Chondrocyte (in vitro differentiated cells): ENCODE measurements around the gene MYOG. TPM values are rescaled to one million over a fixed set of nuclear protein-coding genes. Genes with fewer than 3 reads are reported as not detected.
A peak's percentile ranks its signal among the peaks of the same experiment; 100 is the strongest.

ENCODE experiments used
- DNase-seq: peaks from one replicate; pipeline ENCODE4 v3.0.0; 2021; ENCODE audit warnings: mixed read lengths, low spot score
- H3K27ac Mint-ChIP-seq: one replicate; pipeline ENCODE4 v1.8.0; 2021; ENCODE audit warnings: mild to moderate bottlenecking, moderate library complexity, mixed read lengths; ENCODE audit not compliant: unreplicated experiment
- H3K27me3 Mint-ChIP-seq: 2 replicates; pipeline ENCODE4 v1.8.0; 2021; ENCODE audit warnings: low read depth, mixed read lengths
- H3K36me3 Mint-ChIP-seq: 2 replicates; pipeline ENCODE4 v1.8.0; 2021; ENCODE audit warnings: low read depth, mixed read lengths
- H3K4me1 Mint-ChIP-seq: 2 replicates; pipeline ENCODE4 v1.8.0; 2021; ENCODE audit warnings: low read depth, mild to moderate bottlenecking, mixed read lengths
- H3K4me3 Mint-ChIP-seq: one replicate; pipeline ENCODE4 v1.8.0; 2021; ENCODE audit warnings: mild to moderate bottlenecking, moderate library complexity, mixed read lengths; ENCODE audit not compliant: unreplicated experiment
- H3K9me3 Mint-ChIP-seq: 2 replicates; pipeline ENCODE4 v1.8.0; 2021; ENCODE audit warnings: low read depth, mixed read lengths
- total RNA-seq: library from RNA; stranded (reverse); gene quantifications from 3 replicates; pipeline ENCODE4 v1.2.1, GENCODE V29; 2021
- TF ChIP-seq, protein P1 (sequence below): fragments of 200-600 bp; sonication (generic); IDR thresholded peaks from 2 replicates; pipeline ENCODE4 v1.5.0; 2021; ENCODE audit warnings: antibody characterized with exemption, mild to moderate bottlenecking, moderate library complexity

The MYOG gene
- total RNA-seq, 1 donor from 2014 or later: not detected

DNA sequence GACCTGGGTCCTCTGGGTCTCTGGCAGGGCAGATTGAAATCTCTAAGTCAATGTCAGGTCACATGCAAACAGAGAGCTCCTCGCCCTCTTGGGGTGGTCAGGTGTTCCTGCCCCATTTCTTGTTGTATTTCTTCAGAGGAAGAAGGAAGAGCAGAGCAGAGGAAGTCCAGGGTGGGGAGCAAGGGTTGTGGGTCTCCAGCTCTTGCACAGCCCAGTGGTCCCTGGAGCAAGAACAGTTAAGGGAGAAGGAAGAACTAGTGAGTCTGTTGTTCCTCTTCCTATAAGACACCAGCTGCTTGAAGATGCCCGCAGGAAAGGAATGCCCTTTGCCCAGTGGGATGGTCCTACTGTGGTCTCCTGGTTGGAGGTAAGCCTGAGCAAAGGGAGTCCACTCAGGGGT, 26.3 kb downstream of the MYOG start:
- peaks cover 12% of the 10 kb centered on the region for H3K27me3 Mint-ChIP-seq
- H3K36me3 Mint-ChIP-seq: peaks cover 39% of the 10 kb centered on the region
- TF ChIP-seq, protein P1, sequence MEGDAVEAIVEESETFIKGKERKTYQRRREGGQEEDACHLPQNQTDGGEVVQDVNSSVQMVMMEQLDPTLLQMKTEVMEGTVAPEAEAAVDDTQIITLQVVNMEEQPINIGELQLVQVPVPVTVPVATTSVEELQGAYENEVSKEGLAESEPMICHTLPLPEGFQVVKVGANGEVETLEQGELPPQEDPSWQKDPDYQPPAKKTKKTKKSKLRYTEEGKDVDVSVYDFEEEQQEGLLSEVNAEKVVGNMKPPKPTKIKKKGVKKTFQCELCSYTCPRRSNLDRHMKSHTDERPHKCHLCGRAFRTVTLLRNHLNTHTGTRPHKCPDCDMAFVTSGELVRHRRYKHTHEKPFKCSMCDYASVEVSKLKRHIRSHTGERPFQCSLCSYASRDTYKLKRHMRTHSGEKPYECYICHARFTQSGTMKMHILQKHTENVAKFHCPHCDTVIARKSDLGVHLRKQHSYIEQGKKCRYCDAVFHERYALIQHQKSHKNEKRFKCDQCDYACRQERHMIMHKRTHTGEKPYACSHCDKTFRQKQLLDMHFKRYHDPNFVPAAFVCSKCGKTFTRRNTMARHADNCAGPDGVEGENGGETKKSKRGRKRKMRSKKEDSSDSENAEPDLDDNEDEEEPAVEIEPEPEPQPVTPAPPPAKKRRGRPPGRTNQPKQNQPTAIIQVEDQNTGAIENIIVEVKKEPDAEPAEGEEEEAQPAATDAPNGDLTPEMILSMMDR: no peak
- H3K27ac Mint-ChIP-seq: no peak overlapping the region
- no peak overlapping the region for H3K4me3 Mint-ChIP-seq
- DNase-seq: no peak
- peaks cover 9% of the 10 kb centered on the region for H3K4me1 Mint-ChIP-seq
- no peaks in the 10 kb centered on the region for H3K9me3 Mint-ChIP-seq

DNA sequence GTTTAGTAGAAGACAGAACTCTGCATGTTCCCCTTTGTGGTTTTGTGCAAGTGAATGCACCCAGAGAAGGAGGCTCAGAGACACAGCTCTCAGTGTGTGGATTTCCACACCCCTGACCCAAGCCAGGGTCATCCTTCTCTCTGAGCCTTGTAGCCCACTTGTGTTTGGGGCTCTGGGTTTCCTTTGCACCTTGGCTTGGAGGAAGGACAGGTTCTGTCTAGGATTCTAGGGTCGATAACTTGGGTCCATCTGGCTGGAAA, 27.2 kb downstream of the MYOG start:
- peaks cover 12% of the 10 kb centered on the region for H3K27me3 Mint-ChIP-seq
- H3K4me1 Mint-ChIP-seq: peaks cover 9% of the 10 kb centered on the region
- no peak for DNase-seq
- TF ChIP-seq, protein P1: no peak
- H3K36me3 Mint-ChIP-seq: peaks cover 37% of the 10 kb centered on the region
- H3K27ac Mint-ChIP-seq: no peak overlapping the region
- no peaks in the 10 kb centered on the region for H3K9me3 Mint-ChIP-seq
- no peak overlapping the region for H3K4me3 Mint-ChIP-seq

DNA sequence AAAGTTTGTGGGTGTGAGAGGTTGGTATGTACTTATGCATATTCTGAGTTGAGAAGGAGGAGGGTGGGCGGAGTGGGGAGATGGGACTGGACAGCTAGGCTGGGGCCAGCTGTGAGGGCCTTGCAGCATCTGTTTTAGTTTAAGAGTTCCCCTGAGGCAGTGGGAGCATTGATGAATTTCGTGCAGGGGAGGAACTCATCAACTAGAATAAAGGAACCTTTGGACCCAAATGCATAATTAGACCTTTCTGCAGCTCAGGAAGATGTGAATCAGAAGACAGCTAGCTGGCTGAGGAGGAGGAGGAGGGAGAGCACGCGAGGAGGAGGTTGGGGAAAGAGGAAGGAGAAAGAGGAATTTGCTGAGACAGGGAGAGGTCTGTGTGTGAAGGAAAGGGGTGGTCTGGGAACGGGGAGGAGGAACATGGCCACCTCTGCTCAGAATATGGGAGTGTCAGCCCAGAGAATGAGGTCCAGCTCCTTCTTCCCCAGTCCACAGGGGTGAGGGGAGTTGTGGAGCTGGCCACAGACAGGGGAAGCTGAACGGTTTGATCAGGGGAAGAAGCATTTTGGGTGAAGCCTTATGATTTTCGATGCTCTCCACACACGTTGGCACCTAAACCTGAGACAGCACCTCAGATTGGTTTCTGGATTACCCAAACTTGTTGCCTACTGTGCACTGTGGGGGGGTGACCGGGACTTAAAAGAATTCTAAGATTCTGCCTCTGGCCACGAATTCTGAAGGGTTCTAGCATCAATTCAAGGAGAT, 27.7 kb downstream of the MYOG start:
- H3K4me1 Mint-ChIP-seq: peaks cover 9% of the 10 kb centered on the region

DNA sequence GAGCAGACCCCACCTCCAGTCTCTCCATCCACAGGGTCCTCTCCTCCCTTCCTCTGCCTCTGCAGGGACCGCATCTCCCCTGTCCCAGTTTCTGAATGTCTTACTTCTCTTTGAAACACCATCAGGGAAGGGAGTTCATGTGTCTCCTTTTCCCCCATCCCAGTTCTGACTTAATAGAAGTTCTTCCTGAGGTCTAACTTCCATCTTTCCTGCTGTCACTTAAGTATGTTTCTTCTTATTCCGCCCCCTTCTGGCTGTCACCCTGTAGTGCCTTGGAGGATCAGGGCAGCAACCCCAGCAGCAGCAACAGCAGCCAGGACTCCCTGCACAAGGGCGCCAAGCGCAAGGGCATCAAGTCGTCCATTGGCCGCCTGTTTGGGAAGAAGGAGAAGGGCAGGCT, 29.3 kb downstream of the MYOG start:
- Mint-ChIP-seq H3K4me3 (no peak overlapping the region), H3K9me3 (no peaks in the 10 kb centered on the region), H3K27me3 (peaks cover 16% of the 10 kb centered on the region), H3K4me1 (peaks cover 16% of the 10 kb centered on the region), H3K27ac (no peak overlapping the region), H3K36me3 (peaks cover 35% of the 10 kb centered on the region)
- DNase-seq: no peak
- TF ChIP-seq, protein P1: peak; percentile 13

More for the DNA sequence above, 27.7 kb downstream of the MYOG start:
- Mint-ChIP-seq H3K36me3 (peaks cover 35% of the 10 kb centered on the region), H3K9me3 (no peaks in the 10 kb centered on the region), H3K27me3 (peaks cover 12% of the 10 kb centered on the region), H3K27ac (no peak overlapping the region), H3K4me3 (no peak overlapping the region)
- TF ChIP-seq, protein P1: no peak
- DNase-seq: no peak

DNA sequence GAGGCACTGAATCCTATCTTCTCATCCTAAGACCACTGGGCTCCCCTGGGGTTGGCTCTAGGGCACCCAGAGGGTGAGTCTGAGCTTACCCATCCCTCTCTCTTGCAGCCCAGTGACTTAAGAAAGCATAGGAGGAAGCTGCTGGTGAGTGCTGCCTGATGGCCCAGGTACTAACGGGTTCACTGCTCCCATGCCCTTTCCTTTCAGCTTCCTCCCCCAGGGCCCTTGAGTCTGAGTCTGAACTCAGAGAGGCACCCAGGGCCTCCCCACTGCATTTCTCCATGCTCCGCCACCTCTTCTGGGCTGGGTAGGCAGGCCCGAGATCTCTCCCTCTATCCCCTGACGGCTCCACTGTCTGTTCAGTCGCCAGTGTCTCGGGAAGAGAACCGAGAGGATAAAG, 29.8 kb downstream of the MYOG start:
- DNase-seq: no peak
- Mint-ChIP-seq H3K4me1 (peaks cover 19% of the 10 kb centered on the region), H3K27ac (no peak overlapping the region), H3K9me3 (no peaks in the 10 kb centered on the region), H3K27me3 (peaks cover 20% of the 10 kb centered on the region), H3K4me3 (no peak overlapping the region), H3K36me3 (peaks cover 37% of the 10 kb centered on the region)
- TF ChIP-seq, protein P1: no peak
